ENCODE results near the gene PPFIBP1.
"Not testable (repeated sequence)": the region's sequence is repeated elsewhere in the genome, so short reads cannot be mapped to it uniquely, and the experiment has no call there.

PPFIBP1 gene

GRCh38 chr12:27572486-27573255, 48.7 kb downstream of the PPFIBP1 start:
- DNase-seq = no peak

- no peak for DNase-seq
Observed at GRCh38 chr12:27573972-27574371, 50.0 kb downstream of the PPFIBP1 start.

GRCh38 chr12:27575090-27575761, 51.2 kb downstream of the PPFIBP1 start:
- DNase-seq = no peak

GRCh38 chr12:27575762-27576118, 51.7 kb downstream of the PPFIBP1 start:
- DNase-seq = no peak

- no peak for DNase-seq
Observed at GRCh38 chr12:27576667-27577347, 52.8 kb downstream of the PPFIBP1 start.

GRCh38 chr12:27577688-27578087, 53.7 kb downstream of the PPFIBP1 start:
- no peak for DNase-seq

DNA sequence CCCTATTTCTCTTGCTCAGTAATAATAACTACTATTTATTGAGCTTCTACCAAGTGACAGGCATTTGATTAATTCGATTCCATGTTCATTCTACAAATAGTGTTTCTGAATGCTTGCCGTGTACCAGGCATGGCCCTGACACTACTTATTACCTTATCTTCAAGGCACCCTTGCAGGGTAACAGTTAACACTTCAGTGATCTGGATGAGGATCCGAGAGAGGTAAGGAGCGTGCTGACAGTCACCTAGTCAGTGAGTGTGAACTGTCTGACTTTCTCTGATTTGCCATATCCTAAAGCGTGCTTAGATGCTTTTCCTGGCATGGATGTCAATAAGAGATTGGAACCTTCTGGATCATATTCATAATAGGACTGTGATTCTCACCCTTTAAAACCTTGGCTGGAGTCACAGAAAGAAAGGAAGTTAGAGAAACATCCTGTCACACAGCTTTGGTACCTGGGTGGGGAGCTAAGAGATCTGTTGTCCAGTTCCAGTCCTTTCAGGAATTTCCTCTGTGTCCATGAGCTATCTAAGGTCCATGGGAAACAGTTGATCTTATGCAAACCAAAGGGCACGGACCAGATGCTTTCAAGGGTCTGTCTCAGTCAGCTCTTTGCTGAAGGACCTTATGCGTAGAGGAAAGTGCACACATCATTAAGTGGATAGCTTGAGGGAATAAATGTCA, 54.8 kb downstream of the PPFIBP1 start:
- no peak for DNase-seq

DNA sequence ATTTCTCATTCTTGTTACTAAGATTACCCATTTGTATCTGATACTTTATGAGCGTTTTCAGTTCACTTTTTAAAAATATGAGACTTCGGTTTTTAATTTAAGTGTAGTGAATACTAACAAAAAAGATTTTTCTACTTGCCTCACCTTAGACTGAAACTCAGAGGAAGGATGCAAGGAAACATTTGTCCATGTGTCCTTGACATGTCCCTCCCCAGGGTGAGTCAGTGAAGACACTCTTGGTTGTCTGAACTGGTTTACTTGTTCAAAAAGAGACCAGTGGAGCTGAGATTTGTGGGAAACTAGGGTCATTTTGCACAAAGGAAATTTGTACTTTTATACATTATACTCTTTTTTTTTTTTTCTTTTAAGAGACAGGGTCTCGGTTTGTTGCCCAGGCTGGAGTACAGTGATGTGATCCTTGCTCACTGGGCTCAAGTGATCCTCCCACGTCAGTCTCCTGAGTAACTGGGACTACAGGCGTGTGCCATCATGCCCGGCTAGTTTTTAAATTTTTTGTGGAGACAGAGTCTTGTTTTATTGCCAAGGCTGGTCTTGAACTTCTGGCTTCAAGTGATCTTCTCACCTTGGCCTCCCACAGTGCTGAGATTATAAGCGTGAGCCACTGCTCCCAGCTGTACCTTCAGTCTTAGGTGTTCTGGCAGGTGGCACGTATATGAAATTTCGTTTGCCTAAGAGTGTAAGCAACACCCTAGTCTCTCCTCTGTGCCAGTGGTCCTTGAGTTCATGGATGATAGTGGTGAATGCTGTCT, 56.7 kb downstream of the PPFIBP1 start:
- DNase-seq = no peak

DNA sequence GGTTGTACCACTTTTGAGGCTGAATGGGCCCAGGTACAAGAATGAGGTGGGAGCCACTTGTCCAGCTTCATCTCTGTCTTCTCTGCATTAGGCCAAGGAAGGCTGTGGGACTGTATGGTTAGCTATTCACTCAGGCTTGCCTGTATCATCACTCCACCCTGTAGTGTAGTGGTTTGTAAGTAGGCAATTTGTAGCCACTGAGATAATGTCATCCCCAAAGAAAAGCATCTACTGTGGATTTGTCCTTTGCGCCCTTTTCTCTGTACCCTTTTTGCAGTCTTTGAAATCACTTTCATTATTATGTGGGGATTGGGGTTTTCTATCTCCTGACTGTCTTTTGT, 57.3 kb downstream of the PPFIBP1 start:
- DNase-seq = not testable (repeated sequence)

- DNase-seq = not testable (repeated sequence)
Observed at GRCh38 chr12:27581833-27582232, 57.8 kb downstream of the PPFIBP1 start.

- DNase-seq = not testable (repeated sequence)
Observed at GRCh38 chr12:27582445-27582844, 58.4 kb downstream of the PPFIBP1 start.

DNA sequence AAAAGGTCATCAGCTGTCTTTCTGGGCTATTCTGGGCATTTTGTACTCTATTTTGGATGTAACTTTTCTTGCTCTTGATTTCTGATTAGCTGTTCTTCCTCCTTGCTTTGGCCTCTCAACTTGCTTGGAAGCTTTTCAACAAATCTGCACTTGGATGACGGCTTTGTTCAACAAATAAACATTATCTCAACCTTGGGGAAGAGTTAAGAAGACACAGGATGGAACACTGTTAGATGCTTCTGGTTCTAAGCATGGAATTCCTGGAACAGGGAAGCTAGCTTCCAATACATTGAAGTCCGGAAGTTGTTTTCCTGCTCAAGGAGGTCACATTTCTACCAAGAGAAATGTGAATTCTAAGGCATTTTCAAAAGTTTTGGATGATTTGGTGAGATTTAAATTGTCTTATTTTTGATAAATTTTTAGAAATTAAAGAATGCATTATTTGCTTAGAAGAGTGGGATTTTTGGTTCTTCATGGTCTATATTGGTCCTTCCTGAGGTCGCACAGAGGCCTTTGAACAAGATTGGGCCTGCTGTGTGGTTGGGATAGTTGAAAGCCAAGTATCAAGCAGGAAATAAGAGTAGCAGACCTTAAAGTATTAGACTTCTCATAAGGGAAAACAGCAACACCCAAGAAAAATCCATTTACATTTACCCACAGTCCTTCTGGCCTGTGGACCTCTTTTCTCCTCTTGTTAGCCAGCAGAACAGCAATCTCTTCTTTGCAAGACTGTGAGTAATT, 59.2 kb downstream of the PPFIBP1 start:
- DNase-seq = no peak

- DNase-seq = no peak
Observed at GRCh38 chr12:27583981-27584380, 60.0 kb downstream of the PPFIBP1 start.

DNA sequence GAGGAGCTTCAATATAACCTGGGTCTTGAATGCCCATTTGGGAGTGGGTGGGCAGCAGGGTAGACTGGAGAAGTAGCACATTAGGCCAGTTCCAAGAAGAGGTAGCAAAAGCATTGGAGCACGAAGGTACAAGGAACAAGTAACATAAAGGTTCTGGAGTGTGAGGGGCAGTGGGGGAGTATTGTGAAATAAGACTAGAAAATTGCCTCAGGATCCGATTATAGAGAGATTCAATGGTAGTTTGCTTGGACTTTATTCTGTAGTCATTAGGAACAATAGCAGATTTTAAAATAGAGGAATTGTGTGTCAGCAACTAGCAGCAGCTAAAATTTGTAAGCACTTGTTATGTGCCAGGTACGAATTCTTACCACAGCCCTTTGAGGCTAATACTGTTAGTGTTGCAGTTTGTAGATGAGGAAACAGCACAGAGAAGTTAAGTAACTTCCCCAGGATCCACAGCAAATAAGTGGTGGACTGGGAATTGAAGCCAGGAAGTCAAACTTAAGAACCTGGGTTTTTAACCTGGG, 61.8 kb downstream of the PPFIBP1 start:
- no peak for DNase-seq

DNA sequence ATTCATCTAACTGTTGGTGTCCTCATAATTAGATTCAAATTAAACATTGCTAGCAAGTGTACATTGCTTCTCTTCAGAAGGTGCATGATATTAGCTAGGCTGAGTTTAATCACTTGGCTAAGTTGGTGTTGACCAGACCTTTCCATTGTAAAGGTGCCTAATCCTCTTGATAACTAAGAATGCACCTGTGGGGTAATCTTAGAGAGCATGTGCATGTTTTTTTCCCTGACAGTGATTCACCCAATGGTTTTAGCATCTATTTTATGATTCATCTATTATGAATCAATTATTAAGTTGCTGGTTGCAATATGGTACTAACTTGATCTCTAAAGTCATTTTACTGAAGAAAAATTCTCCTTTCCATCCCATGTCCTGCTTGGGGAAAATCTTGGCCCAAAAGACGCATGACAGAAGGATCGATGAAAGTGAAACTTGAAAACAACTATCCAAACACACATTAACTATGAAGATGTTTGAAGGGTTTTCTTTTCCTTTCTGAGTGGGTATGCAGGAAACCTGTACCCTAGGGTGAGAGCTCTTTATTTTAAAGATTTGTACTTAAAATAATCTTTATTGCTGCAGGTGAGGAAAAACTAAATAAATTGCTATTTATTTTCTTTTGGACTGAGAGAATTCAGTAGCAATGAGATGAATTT, 64.2 kb downstream of the PPFIBP1 start:
- not testable (repeated sequence) for DNase-seq

GRCh38 chr12:27588776-27589175, 64.8 kb downstream of the PPFIBP1 start:
- DNase-seq = no peak

DNA sequence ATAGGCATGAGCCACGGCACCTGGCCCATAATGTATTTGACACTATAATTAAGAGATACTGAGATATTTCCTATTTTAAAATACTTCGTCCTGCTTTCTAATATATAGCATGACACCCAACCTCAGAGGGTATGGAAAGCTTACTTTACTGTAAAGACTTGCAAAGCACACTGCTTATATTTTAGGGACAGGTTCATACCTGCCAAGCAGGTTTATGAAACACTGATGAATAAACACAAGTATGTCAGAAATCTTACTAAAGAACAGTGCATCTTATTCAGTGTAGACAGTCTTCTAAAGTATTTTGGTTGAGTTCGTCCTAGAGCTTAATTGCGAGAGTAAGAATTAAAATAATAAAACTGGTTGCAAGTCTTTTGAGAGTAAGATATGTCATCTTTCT, 65.4 kb downstream of the PPFIBP1 start:
- DNase-seq = no peak

DNA sequence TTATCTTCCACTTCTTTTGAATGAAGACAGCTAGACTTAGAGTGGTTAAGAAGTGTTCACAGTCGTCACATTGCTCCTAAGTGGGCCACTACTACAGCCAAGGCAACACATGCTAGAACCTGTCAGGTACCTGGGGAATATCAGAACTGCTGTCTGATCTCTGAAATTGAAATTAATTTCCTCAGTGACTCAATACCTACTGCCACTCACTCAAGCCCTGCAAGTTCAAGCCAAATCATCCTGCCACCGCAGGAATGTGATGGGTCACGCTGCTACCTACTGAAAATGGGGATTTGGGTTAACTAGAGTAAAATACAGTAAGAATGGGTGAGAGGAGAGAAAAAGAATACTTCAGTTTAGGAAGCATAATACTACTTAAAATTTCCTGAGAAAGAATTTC, 67.7 kb downstream of the PPFIBP1 start:
- not testable (repeated sequence) for DNase-seq

DNA sequence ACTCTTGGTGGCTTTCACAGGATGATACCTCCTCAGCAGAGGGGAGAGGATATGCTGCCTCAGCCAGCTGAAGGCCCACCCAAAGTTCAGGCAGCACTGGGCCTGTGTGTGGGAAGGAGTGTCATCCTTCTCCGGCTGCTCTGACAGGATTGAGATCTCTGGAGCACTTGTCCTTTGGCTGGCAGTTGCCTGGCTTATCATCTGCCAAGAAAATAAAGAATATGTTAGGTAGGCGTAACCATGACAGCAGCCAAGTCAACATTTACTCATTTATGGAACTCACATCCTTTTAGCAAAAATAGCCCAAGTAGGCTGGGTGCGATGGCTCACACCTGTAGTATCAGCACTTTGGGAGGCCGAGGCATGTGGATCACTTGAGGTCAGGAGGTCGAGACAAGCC, 68.5 kb downstream of the PPFIBP1 start:
- DNase-seq = no peak

DNA sequence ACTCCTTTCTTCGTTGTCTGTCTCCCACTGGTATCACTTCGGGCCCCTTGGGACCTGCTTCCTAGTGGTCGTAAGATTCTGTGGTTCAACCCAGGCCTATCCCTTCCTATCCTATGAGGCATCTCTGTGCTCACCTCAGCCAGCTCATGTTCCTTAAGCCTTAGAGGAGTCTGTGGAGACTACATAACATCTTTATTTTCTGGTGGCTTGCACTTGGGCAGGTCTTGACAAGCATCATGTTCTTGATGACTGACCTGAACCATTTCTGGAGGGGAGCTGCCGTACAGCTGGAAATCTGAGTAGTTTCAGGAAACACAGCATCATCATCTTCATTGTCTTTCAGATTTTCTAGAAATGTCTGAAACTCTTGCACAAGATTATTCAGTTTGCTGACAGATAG, 69.3 kb downstream of the PPFIBP1 start:
- DNase-seq = no peak

GRCh38 chr12:27595231-27595642, 71.2 kb downstream of the PPFIBP1 start:
- no peak for DNase-seq

Data from CD4-positive, alpha-beta T cell treated with Interleukin-21 for 1 hour (primary cell).